Heart left ventricle (tissue), 16 donors: Measurements from ENCODE around the gene DMXL2. TPM values are rescaled to one million over a fixed set of nuclear protein-coding genes. Genes with fewer than 3 reads are reported as not detected.
"Not testable (repeated sequence)": the region's sequence is repeated elsewhere in the genome, so short reads cannot be mapped to it uniquely, and the experiment has no call there.

Experiments used
- ATAC-seq, 4 donors: fragments of 200-7000 bp; cut with Tn5 transposase; one replicate each; pipeline ENCODE4 v1.9.1; 2020 to 2022; ENCODE audit warnings: moderate library complexity in 4 of 4, mild to moderate bottlenecking in 3 of 4, moderate number of reproducible peaks in 1 of 4
- DNase-seq, 5 donors: peaks; one replicate each; pipeline ENCODE4 v3.0.0-alpha.2; 2020
- H3K27ac ChIP-seq, 12 donors: fragments of 200-600 bp; sonication (generic) in 4 of 12; one replicate each; pipeline versions ENCODE4 v1.5.0 to v1.8.0; 2016 to 2022; ENCODE audit warnings: mild to moderate bottlenecking in 2 of 12
- H3K27me3 ChIP-seq, 9 donors: fragments of 200-600 bp; sonication (generic) in 2 of 9; one replicate each; pipeline versions ENCODE4 v1.5.1 to v1.8.0; 2016 to 2022; ENCODE audit warnings: mild to moderate bottlenecking in 3 of 9
- H3K36me3 ChIP-seq, 9 donors: fragments of 200-600 bp; sonication (generic) in 2 of 9; one replicate each; pipeline versions ENCODE4 v1.5.0 to v1.8.0; 2018 to 2022; ENCODE audit warnings: mild to moderate bottlenecking in 2 of 9
- H3K4me1 ChIP-seq, 12 donors: fragments of 200-600 bp; sonication (generic) in 4 of 12; one replicate each; pipeline versions ENCODE4 v1.5.0 to v1.8.0; 2016 to 2022; ENCODE audit warnings: mild to moderate bottlenecking in 3 of 12
- H3K4me3 ChIP-seq, 12 donors: fragments of 200-600 bp; sonication (generic) in 4 of 12; one replicate each; pipeline versions ENCODE4 v1.5.0 to v1.8.0; 2017 to 2022; ENCODE audit warnings: mild to moderate bottlenecking in 9 of 12, moderate library complexity in 4 of 12
- H3K9me3 ChIP-seq, 12 donors: fragments of 200-600 bp; sonication (generic) in 4 of 12; one replicate each; pipeline versions ENCODE4 v1.5.0 to v1.8.0; 2016 to 2022; ENCODE audit warnings: mild to moderate bottlenecking in 1 of 12
- POLR2A ChIP-seq, 2 donors: fragments of 450-650 bp; IDR thresholded peaks; one replicate each; pipeline ENCODE4 v1.6.1; 2017; ENCODE audit warnings: antibody characterized with exemption in 2 of 2, mild to moderate bottlenecking in 2 of 2, moderate library complexity in 2 of 2
- WGBS, 4 donors: extraction: QIAGEN DNeasy Blood & Tissue Kit in 2 of 4; methylation state at CpG; one replicate each; pipeline versions ENCODE4 v1.1.5 to v1.1.7; 2013 to 2018; 5-methylcytosine and 5-hydroxymethylcytosine counted together
- intact Hi-C, 10 donors: fragments of 100-400 bp; cut with DNase I; formaldehyde crosslinking; loops; one replicate each; pipeline versions ENCODE4 v1.11.1 to v1.14.2; 2022
- polyA plus RNA-seq, 2 donors: library from polyadenylated mRNA; stranded (reverse); fragments of 200-250 nt; gene quantifications; one replicate each; pipeline ENCODE4 v1.2.3, GENCODE V29; 2013
- total RNA-seq, 9 donors: library from RNA; depleted of rRNA in 2 of 9; stranded (reverse); fragments of >200 nt in 2 of 9; fragmentation: NEBNext Ultra II Directional in 3 of 9; extraction: Animal tissue kit (Norgen Biotek cat#: 25700) in 3 of 9; gene quantifications; one replicate each; pipeline versions ENCODE4 v1.1.0 to v1.2.4, GENCODE V29; 2016 to 2023
- TF ChIP-seq, protein P1 (sequence below), 12 donors: fragments of 200-600 bp; sonication (generic) in 4 of 12; IDR thresholded peaks; one replicate each; pipeline versions ENCODE4 v1.5.0 to v1.8.0; 2018 to 2022; ENCODE audit warnings: antibody characterized with exemption in 12 of 12, mild to moderate bottlenecking in 5 of 12
- donor health status: ischemic (EF 13 %, LVEDD 7.1; RV severe dilation, severe dysfunction).
- donor health status: healthy with polysubstance abuse.
- donor health status: DM: no; HTN: yes; CAD: no.
- donor health status: DM: no; HTN: no; CAD: no.
- donor health status: ischemic (EF 25% LVEDD 6.9; RV normal size, moderate dysfunction).
- donor health status: ischemic (EF 25% LVEDD 5.7; RV mildly dilated, moderate dysfunction).
- donor health status: healthy.
- donor health status: DM: yes; HTN: yes; CAD: no.
- donor health status: ischemic (EF 35%, LVEDD 5.7; RV mildly dilated, moderate dysfunction).
- donor health status: nonischemic (EF 11% LVEDD 7.7; RV severe dilation, severe dysfunction).
- donor health status: DM: yes; HTN: yes; CAD: no.
- donor health status: PGD.
- donor health status: ischemic (EF 29% LVEDD 5.4; RV normal size, mild dysfunction).
- donor health status: nonischemic (EF 23%, LVEDD 6.1; RV moderate dilation, normal function).

The DMXL2 gene
- total and polyA plus RNA-seq, 11 donors: 4.5 to 33.5 (median 7.7) TPM

DNA sequence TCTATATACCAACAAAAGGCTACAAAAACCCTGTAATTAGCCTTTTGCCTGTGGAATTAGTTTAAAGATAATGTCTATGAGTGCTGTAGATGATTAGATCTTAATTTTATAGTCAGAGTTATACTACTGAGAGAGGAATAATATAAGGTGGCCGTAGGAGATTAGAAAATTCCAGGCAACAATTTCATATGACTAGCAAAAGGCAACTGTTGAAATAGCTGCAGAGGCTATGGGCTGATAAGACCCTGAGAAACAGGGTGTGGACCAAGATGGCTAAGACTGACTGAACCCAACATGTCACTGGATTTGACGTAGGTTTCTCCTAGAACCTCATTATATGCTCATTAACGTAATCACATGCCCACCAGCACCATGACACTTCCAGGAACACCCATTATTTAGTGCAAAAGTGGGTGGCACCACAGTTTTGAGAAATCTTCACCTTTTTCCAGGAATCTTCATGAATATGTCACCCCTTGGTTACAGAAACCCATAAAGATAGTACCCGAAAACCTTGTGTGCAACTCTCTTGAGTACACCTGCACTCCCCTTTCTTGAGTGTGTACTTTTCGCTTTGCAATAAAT is 29.6 kb upstream of the DMXL2 start:
- H3K9me3 ChIP-seq: no peaks in the 10 kb centered on the region
- no peaks in the 10 kb centered on the region for H3K27me3 ChIP-seq
- DNase-seq (no peak), ATAC-seq (no peak)
- peaks cover 0 to 7% (median 0%) of the 10 kb centered on the region in 12 donors for H3K4me1 ChIP-seq
- no peak for TF ChIP-seq POLR2A (IDR thresholded peaks at IDR 0.05)
- TF ChIP-seq, protein P1, sequence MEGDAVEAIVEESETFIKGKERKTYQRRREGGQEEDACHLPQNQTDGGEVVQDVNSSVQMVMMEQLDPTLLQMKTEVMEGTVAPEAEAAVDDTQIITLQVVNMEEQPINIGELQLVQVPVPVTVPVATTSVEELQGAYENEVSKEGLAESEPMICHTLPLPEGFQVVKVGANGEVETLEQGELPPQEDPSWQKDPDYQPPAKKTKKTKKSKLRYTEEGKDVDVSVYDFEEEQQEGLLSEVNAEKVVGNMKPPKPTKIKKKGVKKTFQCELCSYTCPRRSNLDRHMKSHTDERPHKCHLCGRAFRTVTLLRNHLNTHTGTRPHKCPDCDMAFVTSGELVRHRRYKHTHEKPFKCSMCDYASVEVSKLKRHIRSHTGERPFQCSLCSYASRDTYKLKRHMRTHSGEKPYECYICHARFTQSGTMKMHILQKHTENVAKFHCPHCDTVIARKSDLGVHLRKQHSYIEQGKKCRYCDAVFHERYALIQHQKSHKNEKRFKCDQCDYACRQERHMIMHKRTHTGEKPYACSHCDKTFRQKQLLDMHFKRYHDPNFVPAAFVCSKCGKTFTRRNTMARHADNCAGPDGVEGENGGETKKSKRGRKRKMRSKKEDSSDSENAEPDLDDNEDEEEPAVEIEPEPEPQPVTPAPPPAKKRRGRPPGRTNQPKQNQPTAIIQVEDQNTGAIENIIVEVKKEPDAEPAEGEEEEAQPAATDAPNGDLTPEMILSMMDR (IDR thresholded peaks at IDR 0.05): no peak
- no peak overlapping the region for H3K4me3 ChIP-seq
- intact Hi-C loops: loop anchor here in 1 of 10 donors (10.0 kb wide), 1 partner anchor 423 kb away; no protein-coding TSS in a partner anchor
- no peaks in the 10 kb centered on the region for H3K36me3 ChIP-seq
- 85 to 94% (median 88%) methylated on average over 5 of the region's 5 CpGs for WGBS, 4 donors
- no peak overlapping the region for H3K27ac ChIP-seq

DNA sequence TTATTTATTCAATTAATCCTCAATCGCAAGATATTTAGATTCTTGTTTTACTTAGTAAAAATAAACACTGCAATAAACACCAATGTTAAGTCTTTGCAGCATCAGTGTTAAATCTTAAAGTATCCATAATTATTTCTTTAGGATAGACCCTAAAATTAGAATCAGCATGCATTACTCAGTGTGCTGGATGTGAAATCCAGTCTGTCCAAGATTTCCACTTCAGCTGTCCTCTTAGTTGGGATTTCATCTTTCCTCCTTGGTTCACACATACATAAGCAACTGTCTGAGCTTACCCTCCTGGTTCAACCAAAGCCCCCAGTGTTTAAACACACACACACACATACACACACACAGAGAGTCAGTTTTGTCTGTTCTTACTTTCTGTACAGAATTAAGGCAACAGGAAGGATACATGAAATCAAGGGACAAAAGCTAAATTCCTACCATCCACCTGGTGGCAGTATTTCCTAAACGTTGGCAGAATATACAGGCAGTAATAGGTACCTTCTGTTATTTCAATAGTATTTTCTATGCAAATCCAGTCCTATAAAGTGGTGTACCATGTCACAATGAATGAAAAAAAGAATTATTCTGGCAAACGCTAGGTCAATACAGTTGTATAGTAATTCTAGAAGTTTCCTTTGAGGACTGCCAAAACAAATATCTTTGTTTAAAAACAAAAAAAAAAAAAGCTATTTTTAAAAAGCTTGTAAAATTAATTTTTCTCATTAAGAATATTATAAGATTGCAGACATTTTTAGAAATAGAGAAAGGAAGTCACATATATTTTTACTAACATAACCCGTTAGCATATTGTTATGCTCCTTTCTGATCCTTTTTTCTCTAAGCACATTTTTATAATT is 27.3 kb upstream of the DMXL2 start:
- no peak overlapping the region for H3K27ac ChIP-seq
- no peaks in the 10 kb centered on the region for H3K9me3 ChIP-seq
- no peaks in the 10 kb centered on the region for H3K36me3 ChIP-seq
- 38 to 41% (median 38%) methylated on average over 4 of the region's 4 CpGs for WGBS, 4 donors
- intact Hi-C loops: loop anchor here (1.0 to 10.0 kb wide), 4 partner anchors 126 to 425 kb away; no protein-coding TSS in a partner anchor
- TF ChIP-seq POLR2A (IDR thresholded peaks at IDR 0.05): no peak
- TF ChIP-seq, protein P1 (IDR thresholded peaks at IDR 0.05): peak; percentile 55 to 84 (median 77)
- peak; percentile 69 to 83 (median 76) for ATAC-seq
- H3K4me1 ChIP-seq: peaks cover 0 to 13% (median 0%) of the 10 kb centered on the region in 12 donors
- H3K27me3 ChIP-seq: no peaks in the 10 kb centered on the region
- DNase-seq: peak in 2 of 5 donors; percentile 24 to 29
- no peak overlapping the region for H3K4me3 ChIP-seq

DNA sequence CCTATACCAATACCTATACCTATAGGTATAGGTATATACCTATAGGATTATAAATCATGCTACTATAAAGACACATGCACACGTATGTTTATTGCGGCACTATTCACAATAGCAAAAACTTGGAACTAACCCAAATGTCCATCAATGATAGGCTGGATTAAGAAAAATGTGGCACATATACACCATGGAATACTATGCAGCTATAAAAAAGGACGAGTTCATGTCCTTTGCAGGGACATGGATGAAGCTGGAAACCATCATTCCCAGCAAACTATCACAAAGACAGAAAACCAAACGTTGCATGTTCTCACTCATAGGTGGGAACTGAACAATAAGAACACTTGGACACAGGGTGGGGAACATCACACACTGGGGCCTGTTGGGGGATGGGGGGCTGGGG is 26.1 kb upstream of the DMXL2 start:
- DNase-seq, H3K4me3 ChIP-seq, H3K9me3 ChIP-seq, H3K36me3 ChIP-seq, H3K27me3 ChIP-seq, ATAC-seq, H3K27ac ChIP-seq: not testable (repeated sequence)
- intact Hi-C loops: loop anchor here in 1 of 10 donors (2.0 kb wide), 1 partner anchor 128 kb away; no protein-coding TSS in a partner anchor
- 74 to 80% (median 78%) methylated on average over 4 of the region's 4 CpGs for WGBS, 4 donors
- peaks cover 0 to 13% (median 0%) of the 10 kb centered on the region in 12 donors for H3K4me1 ChIP-seq

DNA sequence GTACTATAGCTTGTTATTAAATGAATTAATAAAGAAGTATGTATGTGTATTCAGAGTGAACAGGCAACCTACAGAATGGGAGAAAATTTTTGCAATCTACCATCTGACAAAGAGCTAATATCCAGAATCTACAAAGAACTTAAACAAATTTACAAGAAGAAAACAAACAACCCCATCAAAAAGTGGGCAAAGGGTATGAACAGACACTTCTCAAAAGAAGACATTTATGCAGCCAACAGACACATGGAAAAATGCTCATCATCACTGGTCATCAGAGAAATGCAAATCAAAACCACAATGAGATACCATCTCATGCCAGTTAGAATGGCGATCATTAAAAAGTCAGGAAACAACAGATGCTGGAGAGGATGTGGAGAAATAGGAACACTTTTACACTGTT is 25.5 kb upstream of the DMXL2 start:
- peak overlapping the region in 1 of 12 donors; percentile 73 for H3K27ac ChIP-seq

DNA sequence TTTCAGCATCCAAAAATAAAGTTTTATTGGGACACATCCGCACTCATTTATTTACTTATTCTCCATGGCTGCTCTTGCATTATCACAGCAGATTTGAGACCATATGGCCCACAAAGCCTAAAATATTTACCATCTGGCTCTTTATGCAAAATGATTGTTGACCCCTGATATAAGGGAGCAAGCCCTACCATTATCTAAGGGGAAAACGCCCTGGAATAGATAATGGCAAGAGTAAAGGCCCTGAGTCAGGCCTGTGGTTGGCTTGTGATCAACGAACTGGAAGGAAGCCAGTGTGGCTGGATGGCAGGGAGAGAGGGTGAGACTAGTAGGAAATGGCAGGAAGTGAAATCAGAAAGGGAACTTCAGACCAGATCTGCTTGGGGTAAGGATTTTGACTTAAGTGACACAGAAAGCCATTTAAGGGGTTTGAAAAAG is 24.6 kb upstream of the DMXL2 start:
- peak overlapping the region in 1 of 12 donors; percentile 73 for H3K27ac ChIP-seq
- intact Hi-C loops: no loop called here
- DNase-seq: peak; percentile 46 to 68 (median 47)
- H3K36me3 ChIP-seq: no peaks in the 10 kb centered on the region
- WGBS, 4 donors: 45 to 48% (median 47%) methylated on average over 3 of the region's 3 CpGs
- H3K4me3 ChIP-seq: no peak overlapping the region
- TF ChIP-seq, protein P1 (IDR thresholded peaks at IDR 0.05): no peak
- TF ChIP-seq POLR2A (IDR thresholded peaks at IDR 0.05): no peak
- peaks cover 0 to 21% (median 0%) of the 10 kb centered on the region in 12 donors for H3K4me1 ChIP-seq
- H3K9me3 ChIP-seq: no peaks in the 10 kb centered on the region
- peak in 3 of 4 donors; percentile 33 to 80 (median 78) for ATAC-seq
- H3K27me3 ChIP-seq: no peaks in the 10 kb centered on the region

More for the DNA sequence above, 25.5 kb upstream of the DMXL2 start:
- H3K4me1 ChIP-seq: peaks cover 0 to 13% (median 0%) of the 10 kb centered on the region in 12 donors
- not testable (repeated sequence) for ATAC-seq, DNase-seq, H3K4me3 ChIP-seq, H3K27me3 ChIP-seq, H3K36me3 ChIP-seq, H3K9me3 ChIP-seq
- WGBS, 4 donors: 70 to 86% (median 83%) methylated on average over 1 of the region's 1 CpG; no CpG with 5 or more reads in 1 of the 4 donors
- intact Hi-C loops: loop anchor here in 1 of 10 donors (2.0 kb wide), 1 partner anchor 129 kb away; no protein-coding TSS in a partner anchor
